DMS114 treated with DMSO at 0.1 percent for 48 hours (cell line): ENCODE data around the gene MTA3.

Experiments
- DNase-seq: peaks from one replicate; lab custom pipeline; 2025; ENCODE audit not compliant: unreplicated experiment; lab: John Stamatoyannopoulos, UW

The MTA3 gene

DNA sequence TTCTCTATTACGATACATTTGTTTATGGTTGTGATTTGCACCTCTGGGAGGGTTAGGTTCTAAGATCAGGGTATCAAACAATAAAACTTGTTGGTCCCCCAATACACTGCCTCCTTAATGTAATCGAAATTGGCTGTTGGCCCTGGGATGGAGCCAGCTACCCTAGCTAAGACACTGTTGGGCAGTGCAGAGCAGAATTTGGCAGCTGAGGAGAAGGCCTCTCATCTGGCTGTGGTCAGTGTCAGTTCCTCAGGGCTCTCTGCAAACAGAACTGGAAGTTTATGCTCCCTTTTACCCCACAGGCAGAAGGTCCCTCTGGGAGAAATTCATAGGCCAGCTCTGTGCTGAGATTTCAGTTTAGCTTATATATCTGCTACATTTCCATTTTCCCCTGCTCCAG, 232.5 kb downstream of the MTA3 start:
- DNase-seq: no peak

DNA sequence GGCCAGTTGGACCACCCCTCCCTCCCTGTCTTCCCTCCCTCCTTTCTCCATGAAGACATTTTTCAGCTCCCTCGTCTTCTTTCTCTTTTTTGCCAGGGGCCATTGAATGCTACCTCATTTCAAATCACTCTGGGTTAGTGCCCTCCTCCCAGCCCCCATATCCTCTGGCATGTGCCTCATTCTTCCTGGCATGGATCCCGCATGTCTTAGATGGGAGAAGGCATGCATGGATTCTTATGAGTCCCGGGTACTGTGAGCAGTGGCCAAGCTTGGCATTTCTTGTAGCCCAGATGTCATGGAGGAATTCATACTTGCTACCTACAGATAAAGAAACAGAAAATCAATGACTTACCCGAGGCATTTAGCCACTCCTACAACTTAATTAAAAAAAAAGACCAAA, 232.9 kb downstream of the MTA3 start:
- DNase-seq: no peak

DNA sequence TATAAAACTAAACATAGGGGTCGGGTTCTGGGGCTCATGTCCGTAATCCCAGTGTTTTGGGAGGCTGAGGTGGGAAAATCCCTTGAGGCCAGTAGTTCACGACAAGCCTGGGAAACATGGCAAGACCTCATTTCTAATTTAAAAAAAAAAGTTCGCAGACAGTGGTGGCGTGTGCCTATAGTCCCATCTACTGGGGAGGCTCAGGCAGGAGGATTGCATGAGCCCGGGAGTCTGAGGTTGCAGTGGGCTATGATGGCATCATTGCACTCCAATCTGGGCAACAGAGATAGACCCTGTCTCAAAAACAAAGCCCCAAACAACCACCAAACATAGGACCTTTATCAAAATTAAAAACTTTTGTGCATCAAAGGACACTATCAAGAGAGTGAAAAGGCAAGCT, 233.7 kb downstream of the MTA3 start:
- DNase-seq: no peak

- no peak for DNase-seq
Observed at GRCh38 chr2:42804338-42804737, 235.9 kb downstream of the MTA3 start.

DNA sequence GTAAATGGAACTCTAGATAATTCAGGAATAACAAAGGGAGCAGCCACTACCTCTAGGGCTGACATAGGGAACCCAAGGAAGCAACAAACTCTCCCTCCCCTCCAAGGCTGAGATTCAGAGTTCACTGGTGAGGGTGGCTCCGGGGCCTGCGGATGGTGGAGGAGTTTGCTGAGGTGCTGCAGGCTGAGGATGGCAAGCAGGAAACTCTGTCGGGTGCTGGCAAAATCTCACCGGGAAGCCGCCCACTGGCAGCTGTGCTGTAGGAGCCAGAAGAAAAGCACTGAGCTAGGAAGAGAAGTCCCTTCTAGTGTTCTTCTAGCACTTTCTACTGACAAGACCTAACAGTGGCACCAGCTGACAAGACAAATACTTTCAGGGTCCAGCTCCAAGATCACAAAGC, 236.5 kb downstream of the MTA3 start:
- no peak for DNase-seq
